Tracheal epithelial cell (primary cell): ENCODE data around the gene LELP1. TPM values are rescaled to one million over a fixed set of nuclear protein-coding genes. Genes with fewer than 3 reads are reported as not detected.

Experiments
- total RNA-seq: library from RNA; depleted of rRNA; stranded (reverse); fragments of >200 nt; gene quantifications from 2 replicates; pipeline ENCODE4 v1.2.1, GENCODE V29; 2014

LELP1 gene
- total RNA-seq, result not detected in 2 replicates

GRCh38 chr1:153203130-153203529 is at the start of gene LELP1:
Gene LELP1, plus strand, starts transcription at chr1:153203430. Its CDS starts 1,278 bp downstream, at chr1:153204708.

GRCh38 chr1:153217212-153217611 is 14.0 kb downstream of the LELP1 start, which contains the start of gene PRR9:
Gene PRR9, plus strand, starts transcription at chr1:153217584. Its CDS starts 561 bp downstream, at chr1:153218145.

Other genes starting within 250 kb of the LELP1 start
- gene SPRR4, start 232.8 kb upstream of the LELP1 start, total RNA-seq, result not detected in 2 replicates
- not detected in 2 replicates for gene SPRR1A, start 219.3 kb upstream of the LELP1 start, total RNA-seq
- 8.9 and 51.4 TPM in 2 replicates for gene SPRR3, start 201.7 kb upstream of the LELP1 start, total RNA-seq
- gene SPRR1B, start 172.2 kb upstream of the LELP1 start, total RNA-seq, result 14.7 and 15.3 TPM in 2 replicates
- gene SPRR2D, start 162.3 kb upstream of the LELP1 start, total RNA-seq, result 1.1 TPM in 1 of 2 replicates, not detected in the other
- 1.9 and 3.0 TPM in 2 replicates for gene SPRR2A, start 145.9 kb upstream of the LELP1 start, total RNA-seq
- not detected in 2 replicates for gene SPRR2B, start 131.8 kb upstream of the LELP1 start, total RNA-seq
- 0.85 and 0.96 TPM in 2 replicates for gene SPRR2E, start 108.9 kb upstream of the LELP1 start, total RNA-seq
- not detected in 2 replicates for gene SPRR2F, start 89.9 kb upstream of the LELP1 start, total RNA-seq
- not detected in 2 replicates for gene SPRR2G, start 52.5 kb upstream of the LELP1 start, total RNA-seq
- not detected in 2 replicates for gene PRR9, start 14.2 kb downstream of the LELP1 start, total RNA-seq
- gene LORICRIN, start 56.3 kb downstream of the LELP1 start, total RNA-seq, result not detected in 2 replicates
- 1.7 TPM in 1 of 2 replicates, not detected in the other for gene PGLYRP3, start 109.5 kb downstream of the LELP1 start, total RNA-seq
- gene PGLYRP4, start 145.4 kb downstream of the LELP1 start, total RNA-seq, result 0.64 and 1.9 TPM in 2 replicates
- gene S100A9, start 154.4 kb downstream of the LELP1 start, total RNA-seq, result 302 and 949 TPM in 2 replicates
- 1.7 TPM in 1 of 2 replicates, not detected in the other for gene S100A12, start 172.2 kb downstream of the LELP1 start, total RNA-seq
- gene S100A8, start 187.6 kb downstream of the LELP1 start, total RNA-seq, result 19.4 and 185 TPM in 2 replicates
- under 0.01 TPM in 1 of 2 replicates, not detected in the other for gene S100A7A, start 213.1 kb downstream of the LELP1 start, total RNA-seq